Superior temporal gyrus (tissue), 1 donor: Measurements from ENCODE around the gene ARFGEF2.
A peak's percentile ranks its signal among the peaks of the same experiment; 100 is the strongest.
"Not testable (repeated sequence)": the region's sequence is repeated elsewhere in the genome, so short reads cannot be mapped to it uniquely, and the experiment has no call there.

Experiments used
- DNase-seq: peaks from one replicate; pipeline ENCODE4 v3.0.0-alpha.2; 2016; ENCODE audit errors: extremely low spot score

Gene ARFGEF2

DNA sequence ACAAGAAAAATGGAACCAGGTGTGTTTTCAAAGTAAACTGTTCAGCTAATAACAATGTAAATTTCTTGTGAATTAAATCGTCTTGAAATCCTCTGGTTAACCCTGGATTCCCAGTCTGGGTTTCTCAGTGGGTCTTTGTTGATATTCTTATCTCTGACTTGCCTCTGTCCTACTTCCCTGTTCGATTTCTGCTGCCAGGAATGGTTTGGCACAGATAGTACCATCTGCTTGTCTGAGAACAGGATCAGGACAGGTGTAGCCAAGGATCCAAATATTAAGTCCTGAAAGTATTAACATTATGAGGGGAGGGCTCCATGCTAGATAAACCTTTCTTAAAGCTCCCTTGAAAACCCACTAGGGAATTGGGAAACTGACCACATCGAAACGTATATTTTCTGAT, 30.1 kb downstream of the ARFGEF2 start:
- no peak for DNase-seq

DNA sequence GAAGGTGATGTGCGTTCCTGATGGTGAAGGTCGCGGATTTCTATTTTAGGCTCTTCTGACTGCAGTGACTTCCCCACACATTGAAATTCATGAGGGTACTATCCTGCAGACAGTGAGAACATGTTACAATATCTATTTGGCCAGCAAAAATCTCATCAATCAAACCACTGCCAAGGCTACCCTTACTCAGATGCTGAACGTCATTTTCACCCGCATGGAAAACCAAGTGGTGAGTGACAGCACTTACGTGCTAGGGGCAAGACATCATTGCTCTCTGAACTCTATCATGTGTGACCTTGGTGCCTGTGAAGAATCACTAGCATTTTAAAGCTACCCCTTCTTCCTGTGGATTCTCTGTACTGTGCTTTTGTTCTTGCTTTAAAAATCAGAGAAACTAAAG, 31.1 kb downstream of the ARFGEF2 start:
- no peak for DNase-seq

DNA sequence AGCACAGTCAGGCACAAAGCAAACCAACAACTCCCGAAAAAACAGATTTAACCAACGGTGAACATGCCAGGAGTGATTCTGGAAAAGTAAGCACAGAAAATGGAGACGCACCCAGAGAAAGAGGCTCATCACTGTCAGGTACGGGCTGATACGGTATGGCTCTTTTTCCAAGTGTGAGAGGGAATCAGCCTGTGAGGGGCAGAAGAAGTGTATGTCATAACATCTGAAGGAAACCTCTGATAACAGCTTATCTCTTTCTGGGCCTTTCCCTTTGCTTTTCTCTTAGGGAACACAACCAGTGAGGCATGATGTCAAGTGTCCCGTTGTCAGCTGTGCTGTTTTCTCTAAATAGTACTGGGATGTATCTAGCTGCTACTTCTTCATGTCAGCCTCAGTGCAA, 32.1 kb downstream of the ARFGEF2 start:
- no peak for DNase-seq

DNA sequence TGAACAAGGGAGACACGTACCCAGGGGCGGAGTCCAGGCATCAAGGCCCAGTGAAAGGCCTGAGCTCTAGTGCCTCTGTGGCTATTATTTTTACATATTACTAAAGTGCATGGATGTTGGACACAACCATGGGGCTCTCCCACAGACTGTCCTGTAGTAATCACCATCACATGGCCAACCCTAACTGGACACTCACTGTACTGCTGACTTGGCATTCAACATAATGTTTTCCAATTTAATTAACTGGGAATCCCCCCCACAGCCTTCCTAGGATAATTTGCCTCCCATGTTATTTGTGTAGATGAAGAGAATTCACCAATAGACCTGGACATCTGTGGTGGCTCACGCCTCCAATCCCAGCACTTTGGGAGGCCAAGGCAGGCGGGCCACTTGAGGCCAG, 34.5 kb downstream of the ARFGEF2 start:
- no peak for DNase-seq

DNA sequence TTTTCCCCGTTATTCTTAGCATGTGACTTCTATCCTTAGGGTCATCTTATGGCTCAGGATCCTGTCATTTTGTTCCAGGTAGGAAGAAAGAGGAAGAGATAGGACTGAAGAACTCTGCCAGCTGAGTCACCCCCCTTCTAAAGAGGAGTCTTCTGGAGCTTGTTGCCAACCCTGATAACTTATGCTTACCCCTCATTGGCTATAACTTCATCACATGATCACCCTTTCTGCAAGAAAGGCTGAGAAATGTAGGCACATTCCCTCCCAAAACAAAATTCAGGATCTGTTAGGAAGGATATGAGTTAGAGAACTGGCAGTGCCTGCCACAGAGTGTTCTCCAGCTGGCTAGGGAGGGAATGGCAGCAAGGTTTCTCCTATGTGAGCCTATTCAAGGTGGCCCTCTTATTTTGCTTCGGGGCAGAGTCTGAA, 35.6 kb downstream of the ARFGEF2 start:
- no peak for DNase-seq

DNA sequence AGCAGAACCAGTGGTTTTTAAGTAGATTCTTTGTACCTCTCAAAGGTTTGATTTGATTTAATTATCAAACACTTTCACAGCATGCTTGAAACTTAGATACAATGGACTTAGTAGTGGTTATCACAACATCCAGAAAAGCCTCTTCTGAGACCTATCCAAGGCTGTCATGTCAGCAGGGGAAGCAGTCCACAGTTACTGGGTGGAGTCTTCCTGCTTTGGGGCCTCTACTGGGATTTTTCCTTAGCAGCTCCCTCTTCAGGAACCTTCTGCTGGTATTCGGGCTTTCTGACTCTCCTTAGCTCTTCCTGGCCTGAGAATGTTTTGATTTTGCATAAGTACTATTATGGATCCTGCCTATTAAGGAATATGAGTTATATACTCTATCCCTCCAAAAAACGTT, 36.0 kb downstream of the ARFGEF2 start:
- no peak for DNase-seq

DNA sequence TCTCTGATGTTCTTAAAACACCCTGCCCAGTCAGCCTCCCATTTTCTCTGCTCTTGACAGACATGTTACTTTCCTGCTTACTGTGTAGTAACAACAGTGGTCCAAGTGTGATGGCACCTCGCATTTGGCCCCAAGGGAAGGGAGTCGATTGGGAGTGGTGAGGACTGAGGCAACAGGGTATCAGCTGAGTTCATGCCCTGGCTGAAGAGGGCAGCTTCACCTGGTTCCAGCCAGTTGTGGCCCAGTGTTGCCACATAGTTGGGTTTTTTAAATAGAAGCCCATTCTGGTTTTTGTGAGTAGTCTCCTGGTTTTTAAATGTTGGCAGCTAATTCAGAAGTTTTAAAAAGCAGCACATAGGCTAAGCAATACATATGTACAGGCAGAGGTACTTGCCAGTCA, 37.2 kb downstream of the ARFGEF2 start:
- no peak for DNase-seq

DNA sequence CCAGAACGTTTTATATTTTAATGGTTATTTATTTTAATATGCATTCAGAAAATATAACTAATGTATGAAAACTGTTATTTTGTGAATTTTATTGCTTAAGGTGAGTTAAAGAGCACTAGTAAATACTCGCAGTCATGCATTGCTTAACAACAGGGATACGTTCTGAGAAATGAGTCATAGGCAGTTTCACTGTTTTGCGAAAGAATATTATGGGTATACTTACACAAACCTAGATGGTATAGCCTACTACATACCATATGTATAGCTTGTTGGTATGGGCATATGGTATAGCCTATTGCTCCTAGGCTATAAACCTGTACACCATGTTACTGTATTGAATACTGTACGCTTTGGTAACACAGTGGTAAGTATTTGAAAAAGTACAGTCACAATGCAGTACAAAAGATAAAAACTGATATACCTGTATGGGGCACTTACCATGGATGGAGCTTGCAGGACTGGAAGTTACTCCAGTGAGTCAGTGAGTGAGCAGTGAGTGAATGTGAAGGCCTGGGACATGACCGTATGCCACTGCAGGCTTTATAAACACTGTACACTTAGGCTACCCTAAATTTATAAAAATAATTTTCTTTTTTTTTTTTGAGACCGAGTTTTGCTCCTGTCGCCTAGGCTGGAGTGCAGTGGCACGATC, 38.5 kb downstream of the ARFGEF2 start:
- no peak for DNase-seq

DNA sequence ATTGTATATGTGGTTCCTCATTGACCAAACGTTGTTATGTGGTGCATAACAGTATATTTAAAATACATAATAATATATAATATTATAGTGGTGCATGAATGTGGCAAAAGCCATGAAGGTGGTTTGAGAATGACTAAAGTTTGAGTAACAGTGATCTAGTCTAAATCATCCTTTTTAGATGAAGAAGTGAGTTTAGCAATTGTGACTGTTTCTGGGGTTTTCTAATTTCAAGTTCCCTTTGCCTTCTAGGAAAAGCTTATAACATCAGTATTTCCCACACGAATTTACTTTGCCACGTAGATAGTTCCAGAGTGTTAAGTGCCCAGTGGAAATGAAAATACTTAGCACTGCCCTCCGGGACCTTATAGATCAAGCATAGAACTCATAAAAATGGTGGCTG, 40.9 kb downstream of the ARFGEF2 start:
- DNase-seq: no peak

DNA sequence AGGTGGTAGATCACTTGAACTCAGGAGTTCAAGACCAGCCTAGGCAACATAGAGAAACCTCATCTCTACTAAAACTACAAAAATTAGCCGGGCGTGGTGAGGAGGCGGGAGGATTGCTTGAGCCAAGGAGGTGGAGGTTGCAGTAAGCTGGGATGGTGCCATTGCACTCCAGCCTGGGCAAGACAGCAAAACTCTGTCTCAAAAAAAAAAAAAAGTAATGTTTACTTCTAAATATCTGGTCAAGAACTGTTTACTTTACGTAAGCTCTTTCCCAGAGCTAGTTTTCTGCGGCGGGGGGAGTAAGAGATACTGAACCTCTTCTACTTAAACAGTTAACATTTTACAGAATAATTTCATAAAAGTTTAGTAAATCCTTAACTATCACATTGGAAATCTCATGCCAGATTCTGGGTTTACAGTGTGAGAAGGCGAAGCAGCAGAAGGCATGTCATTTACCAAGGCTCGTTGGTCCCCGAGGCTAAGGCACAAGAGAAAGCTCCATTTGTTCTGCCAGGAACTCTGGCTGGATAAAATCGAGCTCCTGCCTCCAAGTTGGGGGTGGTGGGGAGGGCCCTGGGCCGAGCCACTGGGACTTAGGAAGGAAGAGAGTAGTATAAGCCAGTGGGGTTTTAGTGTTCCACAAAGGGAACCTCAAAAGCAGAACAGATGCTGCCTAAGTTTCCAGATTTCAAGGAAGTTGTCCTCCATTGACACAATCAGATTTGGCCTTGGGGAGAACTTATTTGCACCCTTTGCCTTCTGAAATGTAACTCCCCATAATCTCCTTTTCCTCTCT, 41.7 kb downstream of the ARFGEF2 start:
- no peak for DNase-seq

DNA sequence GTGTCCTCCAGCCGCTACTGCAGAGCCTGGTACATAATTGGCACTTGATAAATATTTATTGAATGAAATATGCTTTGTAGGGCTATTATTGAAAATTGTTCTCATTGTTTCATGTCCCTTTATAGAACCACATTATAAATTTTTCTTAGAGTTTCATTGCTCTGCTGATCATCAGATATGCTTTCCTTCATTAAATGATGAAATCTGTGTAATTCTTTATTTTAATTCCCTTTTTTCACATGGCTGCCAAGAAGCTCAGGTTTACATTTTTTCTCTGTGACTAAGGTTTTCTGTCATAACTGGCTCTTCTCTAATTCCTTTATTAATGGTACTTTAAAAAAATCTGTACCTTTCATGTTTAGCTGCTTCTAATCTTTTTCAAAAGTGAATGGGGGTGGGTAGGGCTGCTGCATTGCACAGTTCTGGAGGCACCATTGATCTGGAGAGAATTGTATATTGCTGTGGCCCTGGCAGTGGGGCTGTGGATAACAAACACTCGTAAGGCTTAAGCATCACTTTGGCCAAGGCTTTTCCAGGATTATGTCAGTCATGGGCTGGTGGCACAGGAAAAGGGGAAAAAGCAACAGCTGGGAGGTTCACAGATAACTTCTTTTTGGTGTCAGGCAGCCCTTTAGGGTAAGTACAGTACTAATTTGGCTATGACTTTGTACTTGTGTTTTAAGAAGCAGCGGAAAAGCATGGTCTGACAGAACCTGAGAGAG, 43.8 kb downstream of the ARFGEF2 start:
- DNase-seq: no peak

DNA sequence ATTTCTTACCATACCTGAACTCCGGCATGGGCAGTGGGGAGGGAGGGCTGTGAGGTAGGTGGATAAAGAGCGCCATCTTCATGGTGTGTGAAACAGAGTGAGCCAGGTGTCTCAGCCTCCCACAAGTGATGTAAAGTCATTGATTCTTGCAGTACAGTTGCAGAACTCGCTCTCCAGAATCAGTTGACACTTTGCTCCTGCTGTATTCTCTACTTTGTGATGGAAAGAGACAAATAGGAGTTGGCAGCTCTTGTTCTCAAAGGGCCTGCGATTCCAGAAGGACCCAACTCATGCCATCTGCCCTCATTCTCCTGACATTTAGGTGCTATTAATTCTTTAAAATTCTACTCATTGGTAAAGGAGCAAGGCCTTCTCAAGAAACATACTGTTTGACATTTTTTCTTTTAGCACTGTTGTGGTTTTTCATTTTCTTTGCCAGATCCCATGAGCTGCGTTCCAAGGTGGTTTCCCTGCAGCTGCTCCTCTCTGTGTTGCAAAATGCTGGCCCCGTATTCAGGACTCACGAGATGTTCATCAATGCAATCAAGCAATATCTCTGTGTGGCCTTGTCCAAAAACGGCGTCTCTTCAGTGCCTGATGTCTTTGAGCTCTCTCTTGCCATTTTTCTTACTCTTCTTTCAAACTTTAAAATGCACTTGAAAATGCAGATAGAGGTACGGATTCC, 49.3 kb downstream of the ARFGEF2 start:
- no peak for DNase-seq

DNA sequence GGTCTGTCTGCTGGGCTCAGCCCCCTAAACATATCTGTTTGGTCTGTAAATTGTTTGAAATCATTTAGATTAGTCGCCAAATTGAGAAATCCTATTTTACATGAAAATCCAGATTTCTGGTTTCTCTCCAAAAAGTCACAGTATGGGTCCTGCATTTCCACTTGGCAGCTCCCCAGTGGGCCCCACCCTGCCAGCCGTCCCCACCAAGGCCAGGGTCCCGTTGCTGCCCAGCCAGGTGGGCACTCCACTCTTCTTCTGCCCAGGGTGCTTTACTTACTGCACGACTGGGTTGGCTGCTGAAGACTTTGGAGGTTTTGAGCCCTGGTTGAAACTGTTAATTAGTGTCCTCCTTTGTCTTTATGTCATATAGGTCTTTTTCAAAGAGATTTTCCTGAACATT, 50.4 kb downstream of the ARFGEF2 start:
- DNase-seq: no peak

DNA sequence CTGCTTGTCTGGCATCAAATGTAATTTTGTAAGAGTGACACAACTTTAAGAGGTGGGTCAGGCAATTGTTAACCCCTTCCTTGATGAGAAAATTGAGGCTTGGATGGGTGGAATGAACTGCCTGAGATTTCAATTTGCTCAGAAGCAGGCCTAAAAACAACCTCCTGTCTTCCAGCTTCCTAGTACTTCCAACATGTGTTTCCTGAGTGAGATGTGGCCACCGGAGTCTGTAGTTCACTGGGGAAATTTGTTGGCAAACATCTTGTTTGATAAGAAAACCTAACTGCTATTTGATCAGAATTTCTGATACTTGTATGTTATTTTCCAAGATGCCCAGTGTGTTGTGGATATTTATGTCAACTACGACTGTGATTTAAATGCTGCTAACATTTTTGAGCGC, 51.3 kb downstream of the ARFGEF2 start:
- DNase-seq: no peak

DNA sequence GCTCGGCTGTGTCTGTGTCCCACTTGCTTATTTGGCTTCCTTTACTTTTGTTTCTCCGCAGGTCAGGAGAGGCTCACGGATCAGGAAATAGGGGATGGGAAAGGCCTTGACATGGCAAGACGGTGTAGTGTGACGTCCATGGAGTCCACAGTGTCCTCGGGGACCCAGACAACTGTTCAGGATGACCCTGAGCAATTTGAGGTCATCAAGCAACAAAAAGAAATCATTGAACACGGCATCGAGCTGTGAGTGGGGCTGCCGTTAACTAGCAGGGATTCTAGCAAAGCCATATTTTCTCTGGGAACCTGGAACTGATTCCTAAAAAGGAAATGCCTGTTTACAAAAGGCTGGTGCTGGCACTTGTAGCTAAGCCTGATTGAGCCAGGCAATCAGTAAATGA, 54.4 kb downstream of the ARFGEF2 start:
- no peak for DNase-seq

DNA sequence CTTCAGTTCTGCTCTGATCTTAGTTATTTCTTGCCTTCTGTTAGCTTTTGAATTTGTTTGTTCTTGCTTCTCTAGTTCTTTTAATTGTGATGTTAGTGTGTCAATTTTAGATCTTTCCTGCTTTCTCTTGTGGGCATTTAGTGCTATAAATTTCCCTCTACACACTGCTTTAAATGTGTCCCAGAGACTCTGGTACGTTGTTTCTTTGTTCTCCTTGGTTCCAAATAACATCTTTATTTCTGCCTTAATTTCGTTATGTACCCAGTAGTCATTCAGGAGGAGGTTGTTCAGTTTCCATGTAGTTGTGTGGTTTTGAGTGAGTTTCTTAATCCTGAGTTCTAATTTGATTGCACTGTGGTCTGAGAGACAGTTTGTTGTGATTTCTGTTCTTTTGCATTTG, 58.5 kb downstream of the ARFGEF2 start:
- DNase-seq: not testable (repeated sequence)

DNA sequence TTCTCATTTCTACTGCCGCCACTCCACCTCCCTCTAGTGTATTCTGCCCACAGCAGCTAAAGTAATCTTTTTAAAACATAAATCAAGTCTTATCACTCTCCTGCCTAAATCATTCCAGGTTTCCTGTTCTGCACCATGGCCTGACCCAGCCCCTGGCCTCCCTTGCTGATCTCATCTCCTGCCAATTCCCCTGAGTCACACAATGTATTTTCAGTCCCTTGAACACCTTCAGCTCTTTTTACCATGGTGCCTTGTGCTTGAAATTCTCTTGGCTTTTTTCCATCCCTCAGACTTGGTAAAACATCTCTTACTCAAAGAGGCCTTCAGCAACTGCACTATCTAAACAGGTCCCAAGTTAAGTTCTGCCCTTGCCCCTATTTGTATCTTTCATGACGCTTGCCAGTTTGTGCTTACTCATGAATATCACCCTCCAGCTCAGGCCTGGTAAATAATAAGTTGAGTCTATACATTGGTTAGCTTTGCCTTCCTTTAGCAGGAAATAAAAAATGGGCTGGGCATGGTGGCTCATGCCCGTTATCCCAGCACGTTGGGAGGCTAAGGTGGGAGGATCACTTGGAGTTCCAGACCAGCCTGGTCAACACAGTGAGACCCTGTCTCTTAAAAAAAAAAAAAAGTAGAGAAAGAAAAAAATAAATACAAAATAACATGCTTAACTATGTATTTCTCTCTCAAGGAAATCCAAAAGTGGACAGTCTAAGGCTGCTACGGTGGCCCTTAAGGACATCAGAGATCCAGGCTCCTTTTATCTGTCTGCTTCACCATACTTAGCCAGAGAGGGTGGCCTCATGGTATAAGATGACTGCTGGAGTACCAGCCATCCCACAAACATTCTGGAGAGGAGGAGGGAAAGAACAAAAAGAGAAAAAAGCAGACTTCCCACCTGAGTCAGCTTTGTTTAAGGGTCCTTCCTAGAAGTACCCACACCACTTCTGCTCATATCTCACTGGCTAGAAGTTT, 62.2 kb downstream of the ARFGEF2 start:
- DNase-seq: no peak

DNA sequence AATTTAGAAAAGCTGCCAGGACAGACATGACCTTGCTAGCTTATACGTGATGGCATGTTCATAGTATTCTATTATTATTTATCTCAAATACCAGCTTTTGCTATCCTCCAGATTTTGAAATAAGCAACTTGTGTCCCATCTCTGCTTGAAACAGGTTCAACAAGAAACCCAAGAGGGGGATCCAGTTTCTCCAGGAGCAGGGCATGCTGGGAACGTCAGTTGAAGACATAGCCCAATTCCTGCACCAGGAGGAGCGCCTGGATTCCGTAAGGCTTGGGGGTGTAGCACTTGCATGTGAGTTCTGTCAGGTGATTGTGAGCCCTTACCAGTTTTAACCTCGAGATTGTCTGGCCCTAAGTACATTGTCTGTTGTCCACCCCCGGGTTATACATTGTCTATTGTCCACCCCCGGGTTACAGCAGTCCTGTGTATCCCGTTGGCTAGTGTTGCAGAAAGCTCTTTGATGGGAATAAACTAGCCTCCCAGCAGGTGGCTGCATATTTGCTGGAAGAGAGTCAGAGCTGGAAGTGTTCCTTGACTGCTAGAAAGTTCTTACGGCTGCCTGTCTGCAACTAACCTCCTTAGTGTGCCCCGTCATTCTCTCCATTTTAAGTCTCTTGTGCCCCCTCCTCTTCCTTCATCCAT, 63.2 kb downstream of the ARFGEF2 start:
- no peak for DNase-seq

DNA sequence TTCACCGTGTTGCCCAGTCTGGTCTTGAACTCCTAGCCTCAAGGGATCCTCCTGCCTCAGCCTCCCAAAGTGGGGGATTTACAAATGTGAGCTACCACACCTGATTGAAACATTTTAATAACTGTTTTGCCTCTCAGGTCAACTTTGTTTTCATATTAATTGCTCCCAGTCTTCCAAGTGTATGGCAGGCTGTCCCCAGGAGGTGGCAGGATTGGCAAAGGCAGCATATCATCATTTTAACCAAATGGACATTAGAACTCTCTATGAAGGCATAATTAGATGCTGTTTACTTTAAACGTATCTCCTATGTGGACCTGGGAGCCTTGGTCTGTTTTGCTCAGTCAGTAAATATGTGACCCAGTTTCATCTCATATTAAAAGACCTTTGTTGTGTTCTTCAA, 65.4 kb downstream of the ARFGEF2 start:
- DNase-seq: peak; percentile 46

DNA sequence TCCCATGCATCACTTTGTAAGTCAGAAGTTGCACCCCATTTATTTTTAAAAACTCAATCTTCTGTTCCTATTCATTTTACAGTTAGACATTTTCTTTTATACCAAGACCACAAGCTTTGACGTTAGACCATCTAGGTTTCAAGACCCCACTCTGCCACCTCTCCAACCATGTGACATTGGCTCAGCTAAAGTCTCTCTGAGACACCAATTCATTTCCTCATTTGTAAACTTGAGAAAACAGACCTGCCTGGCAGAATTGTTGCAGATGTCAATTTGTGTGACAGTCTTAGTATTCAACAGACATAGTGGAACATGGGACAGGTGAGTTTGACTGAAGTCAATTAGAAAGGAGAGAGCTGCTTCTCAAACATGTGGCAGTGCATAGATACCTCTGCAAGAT, 69.0 kb downstream of the ARFGEF2 start:
- no peak for DNase-seq

DNA sequence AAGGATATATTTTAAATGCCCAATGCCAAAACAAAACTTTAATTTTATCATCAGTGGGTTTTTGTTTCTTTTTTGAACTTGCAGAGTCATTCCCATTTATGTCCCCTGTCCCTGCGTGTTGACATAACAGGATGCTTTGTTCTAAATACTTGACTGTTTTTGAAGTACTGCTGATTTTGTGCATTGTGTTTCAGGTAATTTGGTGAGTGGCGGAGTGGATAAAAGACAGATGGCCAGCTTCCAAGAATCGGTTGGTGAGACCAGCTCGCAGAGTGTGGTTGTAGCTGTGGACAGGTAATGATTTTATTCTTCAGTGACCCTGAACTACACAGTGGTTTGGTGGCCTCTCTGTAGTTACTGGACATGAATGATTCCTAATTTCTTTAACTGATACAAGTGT, 74.1 kb downstream of the ARFGEF2 start:
- no peak for DNase-seq
